GM15510 (cell line): ENCODE measurements around the gene TAX1BP1.

Experiments
- POLR2A ChIP-seq: IDR thresholded peaks from 3 replicates; pipeline ENCODE4 v1.6.1; 2011; ENCODE audit warnings: borderline replicate concordance; ENCODE audit not compliant: insufficient read length; ENCODE audit errors: extremely low read depth

TAX1BP1 gene

DNA sequence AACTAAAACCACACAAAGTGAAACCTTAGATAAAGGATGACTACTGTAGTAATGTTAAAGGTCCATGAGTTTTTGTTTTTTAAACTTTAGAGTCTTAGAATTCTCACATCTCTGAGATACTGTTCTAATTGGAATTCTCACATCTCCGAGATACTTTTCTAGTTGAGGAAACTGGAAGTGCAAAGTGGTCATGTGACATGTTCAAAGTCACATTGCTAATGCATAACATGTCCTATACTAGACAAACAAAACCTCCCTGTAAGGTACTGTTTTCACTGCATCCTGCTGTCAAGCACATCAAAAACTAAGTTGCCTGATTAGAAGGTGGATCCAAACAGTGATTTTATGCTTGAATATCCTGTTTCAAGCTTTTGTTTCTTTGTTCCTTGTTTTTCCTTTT lies 13.9 kb downstream of the TAX1BP1 start:
- TF ChIP-seq POLR2A, result no peak

DNA sequence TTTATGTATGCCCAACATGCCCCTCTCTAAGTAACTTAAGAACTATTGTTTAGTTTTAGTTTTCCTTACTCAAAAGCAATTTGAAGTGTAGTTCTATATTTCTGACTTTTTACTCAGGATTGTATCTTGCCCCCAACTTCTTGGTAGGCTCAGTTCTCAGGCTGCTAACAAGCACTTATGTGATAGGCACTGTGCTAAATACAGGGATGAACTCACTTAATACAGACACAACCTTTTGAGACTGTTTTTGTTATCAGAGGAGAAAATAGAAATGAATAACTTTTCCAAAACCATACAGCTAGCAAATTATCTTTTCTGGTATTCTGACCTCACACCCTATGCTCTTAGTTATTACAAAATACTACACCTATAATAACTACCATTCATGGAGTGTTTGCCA lies 16.3 kb downstream of the TAX1BP1 start:
- no peak for TF ChIP-seq POLR2A

- TF ChIP-seq POLR2A, result no peak
These were observed 19.5 kb downstream of the TAX1BP1 start for GRCh38 chr7:27759491-27759890.

GRCh38 chr7:27762062-27762461 lies 22.1 kb downstream of the TAX1BP1 start:
- TF ChIP-seq POLR2A, result no peak

DNA sequence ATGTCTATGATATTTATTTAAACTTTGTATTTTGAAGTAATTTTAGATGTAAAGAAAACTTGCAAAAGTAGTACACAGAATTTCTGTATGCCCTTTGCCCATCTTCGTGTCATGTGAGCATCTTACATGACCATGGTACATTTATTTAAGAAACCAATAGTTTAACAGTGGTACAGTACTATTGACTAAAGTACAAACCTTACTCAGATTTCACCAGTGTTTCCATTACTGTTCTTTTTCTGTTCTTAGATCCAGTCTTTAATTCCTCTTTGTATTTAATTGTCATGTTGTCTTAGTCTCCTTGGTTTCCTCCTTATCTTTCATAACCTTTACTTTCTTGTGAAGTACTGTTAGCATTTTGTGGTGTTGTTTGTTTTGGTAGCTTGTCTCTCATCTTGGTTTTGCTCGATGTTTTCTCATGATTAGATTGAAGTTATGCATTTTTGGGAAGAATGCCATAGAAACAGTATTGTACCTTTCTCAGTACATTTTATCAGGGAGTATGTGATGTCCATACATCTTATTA lies 24.1 kb downstream of the TAX1BP1 start:
- no peak for TF ChIP-seq POLR2A

DNA sequence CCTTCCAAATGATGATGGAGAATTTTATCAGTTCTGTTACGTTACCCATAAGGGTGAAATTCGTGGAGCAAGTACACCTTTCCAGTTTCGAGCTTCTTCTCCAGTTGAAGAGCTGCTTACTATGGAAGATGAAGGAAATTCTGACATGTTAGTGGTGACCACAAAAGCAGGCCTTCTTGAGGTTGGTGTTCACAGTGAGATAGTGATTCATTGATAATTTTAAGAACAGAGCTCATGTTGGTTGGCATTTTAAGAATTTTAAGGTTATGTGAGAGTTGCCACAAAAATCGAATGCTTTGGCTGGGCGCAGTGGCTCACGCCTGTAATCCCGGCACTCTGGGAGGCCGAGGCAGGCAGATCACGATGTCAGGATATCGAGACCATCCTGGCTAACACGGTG lies 25.9 kb downstream of the TAX1BP1 start:
- TF ChIP-seq POLR2A, result no peak

- TF ChIP-seq POLR2A, result no peak
These were observed 27.4 kb downstream of the TAX1BP1 start for GRCh38 chr7:27767374-27767773.

DNA sequence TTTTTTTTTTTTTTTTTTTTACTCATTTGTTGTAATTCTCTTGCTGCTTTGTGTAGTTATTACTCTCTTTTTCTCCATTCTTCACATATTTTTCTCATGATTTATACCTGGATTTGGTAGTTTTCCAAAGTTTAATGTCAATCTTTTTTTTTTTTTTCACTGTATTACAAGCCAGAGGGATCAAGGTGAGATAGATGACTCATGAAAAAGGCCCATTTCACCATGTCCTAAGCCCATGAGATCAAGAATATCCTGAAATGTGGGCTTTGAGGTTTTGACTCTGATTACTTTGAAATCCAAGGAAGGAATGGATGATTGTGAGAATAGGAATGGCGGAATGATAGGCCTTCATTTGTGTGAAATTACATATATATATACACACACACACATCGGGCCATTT lies 31.1 kb downstream of the TAX1BP1 start:
- no peak for TF ChIP-seq POLR2A

DNA sequence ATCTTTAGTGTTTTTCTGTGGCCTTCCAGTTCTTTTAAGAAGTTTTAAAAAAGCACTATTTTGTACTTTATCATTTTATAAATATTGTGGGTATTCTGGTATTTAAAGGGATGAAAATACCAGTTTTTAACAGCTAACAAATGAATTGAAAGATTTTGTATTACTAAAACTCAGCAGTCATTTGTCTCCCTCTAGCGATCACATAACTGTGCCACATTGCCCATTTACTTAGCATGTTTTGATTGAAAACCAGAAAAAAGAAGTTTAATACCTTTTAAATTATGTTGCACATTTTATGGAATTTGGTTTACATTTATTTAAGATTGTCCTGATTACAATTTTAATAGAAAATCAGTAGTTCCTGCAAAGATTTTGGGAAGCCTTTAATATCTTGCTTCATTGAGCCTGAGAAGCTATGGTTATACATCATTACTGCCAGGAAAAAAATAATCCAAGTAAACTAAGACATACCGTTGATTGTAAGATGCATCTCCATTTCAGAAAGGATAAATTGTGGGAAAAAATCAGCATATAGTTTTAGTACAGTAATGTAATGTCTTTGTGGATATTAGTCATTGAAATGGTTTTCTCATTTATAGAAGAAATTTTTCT lies 34.9 kb downstream of the TAX1BP1 start:
- TF ChIP-seq POLR2A, result no peak

- TF ChIP-seq POLR2A, result no peak
These were observed 35.8 kb downstream of the TAX1BP1 start for GRCh38 chr7:27775782-27776181.

- no peak for TF ChIP-seq POLR2A
These were observed 37.7 kb downstream of the TAX1BP1 start for GRCh38 chr7:27777662-27778061.

GRCh38 chr7:27779873-27780272 lies 39.9 kb downstream of the TAX1BP1 start:
- TF ChIP-seq POLR2A, result no peak

DNA sequence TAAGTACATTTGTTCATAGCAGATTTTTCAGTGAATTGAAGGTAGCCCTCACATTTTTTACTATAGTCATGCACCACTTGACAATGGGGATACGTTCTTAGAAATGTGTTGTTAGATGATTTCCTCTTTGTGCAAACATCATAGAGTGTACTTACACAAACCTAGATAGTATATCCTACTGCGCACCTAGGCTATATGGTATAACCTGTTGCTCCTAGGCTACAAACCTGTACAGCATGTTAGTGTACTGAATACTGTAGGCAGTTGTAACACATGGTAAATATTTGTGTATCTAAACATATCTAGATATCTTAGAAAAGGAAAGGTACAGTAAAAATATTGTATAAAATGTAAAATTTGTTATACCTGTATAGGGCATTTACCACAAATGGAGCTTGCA lies 41.2 kb downstream of the TAX1BP1 start:
- TF ChIP-seq POLR2A, result no peak

- no peak for TF ChIP-seq POLR2A
These were observed 42.9 kb downstream of the TAX1BP1 start for GRCh38 chr7:27782849-27783248.

DNA sequence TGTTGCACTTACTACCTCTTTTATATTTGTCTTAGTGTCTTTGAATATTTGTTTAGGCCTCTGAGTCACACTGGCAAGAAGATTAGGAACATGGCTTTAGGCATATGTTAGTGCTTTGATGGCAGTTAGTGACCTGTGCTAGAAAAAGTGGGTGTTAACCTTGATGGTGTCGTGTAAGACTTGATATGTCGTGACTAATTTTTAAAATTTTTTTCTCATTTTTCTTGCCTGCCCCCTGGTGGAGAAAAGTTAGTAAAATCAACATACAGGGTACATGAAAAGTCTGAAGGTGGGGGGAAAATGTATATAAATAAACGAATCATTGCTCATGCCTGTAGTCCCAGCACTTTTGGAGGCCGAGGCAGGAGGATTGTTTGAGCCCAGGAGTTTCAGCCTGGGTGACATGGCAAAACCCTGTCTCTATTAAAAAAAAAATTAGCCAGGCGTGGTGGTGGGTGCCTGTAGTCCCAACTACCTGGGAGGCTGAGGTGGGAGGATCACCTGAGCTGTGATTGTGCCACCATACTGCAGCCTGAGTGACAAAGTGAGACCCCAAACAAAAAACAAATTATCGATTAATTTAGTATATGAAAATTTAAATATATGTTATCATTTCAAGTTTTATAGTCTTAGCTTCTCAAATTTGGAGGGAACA lies 44.6 kb downstream of the TAX1BP1 start:
- TF ChIP-seq POLR2A, result no peak

GRCh38 chr7:27788437-27788836 lies 48.5 kb downstream of the TAX1BP1 start:
- no peak for TF ChIP-seq POLR2A

DNA sequence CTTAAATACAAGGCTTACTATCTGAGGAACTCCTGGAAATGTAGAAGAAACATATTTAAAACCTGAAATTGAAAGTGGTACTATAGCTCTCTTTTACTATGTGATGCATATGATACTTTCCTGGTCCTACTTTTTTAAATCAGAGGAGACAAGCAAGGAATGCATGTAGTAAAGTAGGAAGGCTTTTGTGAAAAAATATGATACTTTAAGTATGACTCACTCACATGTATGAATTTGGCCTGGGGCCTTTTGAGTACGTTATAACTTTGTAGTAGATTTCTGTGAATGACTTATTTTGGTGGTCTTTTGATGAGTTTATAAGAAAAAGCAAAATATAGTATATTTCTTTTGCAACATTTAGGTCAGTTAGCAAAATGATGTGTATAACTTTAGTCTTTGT lies 53.8 kb downstream of the TAX1BP1 start:
- TF ChIP-seq POLR2A, result no peak

DNA sequence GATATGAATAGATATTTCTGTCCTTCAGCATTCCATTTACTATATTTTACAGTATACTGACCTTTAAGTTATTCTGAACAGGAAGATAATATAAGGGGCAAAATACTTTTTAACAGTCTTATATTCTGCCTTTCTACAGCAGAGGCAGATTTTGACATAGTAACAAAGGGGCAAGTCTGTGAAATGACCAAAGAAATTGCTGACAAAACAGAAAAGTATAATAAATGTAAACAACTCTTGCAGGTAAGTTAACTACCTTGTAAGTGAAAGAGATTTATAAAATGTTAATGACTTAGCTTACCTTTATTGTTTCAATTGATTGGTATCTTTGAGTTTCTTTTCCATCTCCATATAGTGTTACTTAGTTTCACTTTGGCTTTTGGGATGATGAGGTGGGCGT lies 56.0 kb downstream of the TAX1BP1 start:
- no peak for TF ChIP-seq POLR2A

DNA sequence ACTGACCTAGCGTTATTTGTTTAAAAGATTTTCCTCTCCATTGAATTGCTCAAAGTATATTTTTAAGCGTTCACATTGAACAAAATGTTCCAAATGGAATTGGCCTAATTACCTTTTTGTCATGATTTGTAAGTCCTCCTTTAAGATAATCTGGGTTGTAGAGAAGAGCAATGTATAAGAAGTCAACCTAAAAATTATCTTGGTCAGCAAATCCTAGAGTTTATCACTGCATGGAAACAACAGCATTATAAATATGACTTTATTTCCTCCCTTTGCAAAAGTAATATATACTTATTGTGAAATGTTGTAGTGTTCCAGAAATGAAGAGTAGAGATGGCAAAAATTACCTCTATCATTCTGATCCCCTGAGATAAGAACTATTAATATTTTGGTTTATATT lies 59.2 kb downstream of the TAX1BP1 start:
- TF ChIP-seq POLR2A, result no peak
